ENCODE data around the gene MIS18A.

The MIS18A gene

GRCh38 chr21:32256873-32257620 is 21.8 kb downstream of the MIS18A start:
- Histone ChIP-seq H3K27ac (peak overlapping the region; percentile 65 to 72), H3K4me3 (peak overlapping the region; percentile 29)
- TF ChIP-seq CTCF (IDR thresholded peaks at IDR 0.05), result no peak
- peak; percentile 93 for DNase-seq (ENCODE audit: low spot score)

- Histone ChIP-seq H3K4me3 (peak overlapping the region; percentile 29), H3K27ac (peak overlapping the region; percentile 65 to 72)
- no peak for DNase-seq (ENCODE audit: low spot score)
- no peak for TF ChIP-seq CTCF (IDR thresholded peaks at IDR 0.05)
Measured at GRCh38 chr21:32256251-32256650, 22.6 kb downstream of the MIS18A start.

- Histone ChIP-seq H3K27ac (peak overlapping the region in 1 of 2 donors; percentile 70), H3K4me3 (no peak overlapping the region)
- peak; percentile 86 for DNase-seq (ENCODE audit: low spot score)
- no peak for TF ChIP-seq CTCF (IDR thresholded peaks at IDR 0.05)
Measured at GRCh38 chr21:32253215-32253641, 25.6 kb downstream of the MIS18A start.

GRCh38 chr21:32252136-32252535 is 26.7 kb downstream of the MIS18A start:
- no peak overlapping the region for H3K4me3 ChIP-seq
- no peak for TF ChIP-seq CTCF (IDR thresholded peaks at IDR 0.05)
- no peak for DNase-seq (ENCODE audit: low spot score)
- H3K27ac ChIP-seq, result no peak overlapping the region

- no peak for DNase-seq (ENCODE audit: low spot score)
- H3K4me3 ChIP-seq, result no peak overlapping the region
- TF ChIP-seq CTCF (IDR thresholded peaks at IDR 0.05), result no peak
- H3K27ac ChIP-seq, result no peak overlapping the region
Measured at GRCh38 chr21:32249511-32250280, 29.2 kb downstream of the MIS18A start.

GRCh38 chr21:32248571-32249461 is 30.0 kb downstream of the MIS18A start:
- TF ChIP-seq CTCF (IDR thresholded peaks at IDR 0.05), result no peak
- no peak for DNase-seq (ENCODE audit: low spot score)
- Histone ChIP-seq H3K27ac (peak overlapping the region in 1 of 2 donors; percentile 38), H3K4me3 (no peak overlapping the region)

Data from coronary artery (tissue), 2 donors.